ENCODE measurements around the gene YAP1.

The YAP1 gene

GRCh38 chr11:102071497-102072472 lies 38.5 kb upstream of the YAP1 start:
- TF ChIP-seq, protein P1, sequence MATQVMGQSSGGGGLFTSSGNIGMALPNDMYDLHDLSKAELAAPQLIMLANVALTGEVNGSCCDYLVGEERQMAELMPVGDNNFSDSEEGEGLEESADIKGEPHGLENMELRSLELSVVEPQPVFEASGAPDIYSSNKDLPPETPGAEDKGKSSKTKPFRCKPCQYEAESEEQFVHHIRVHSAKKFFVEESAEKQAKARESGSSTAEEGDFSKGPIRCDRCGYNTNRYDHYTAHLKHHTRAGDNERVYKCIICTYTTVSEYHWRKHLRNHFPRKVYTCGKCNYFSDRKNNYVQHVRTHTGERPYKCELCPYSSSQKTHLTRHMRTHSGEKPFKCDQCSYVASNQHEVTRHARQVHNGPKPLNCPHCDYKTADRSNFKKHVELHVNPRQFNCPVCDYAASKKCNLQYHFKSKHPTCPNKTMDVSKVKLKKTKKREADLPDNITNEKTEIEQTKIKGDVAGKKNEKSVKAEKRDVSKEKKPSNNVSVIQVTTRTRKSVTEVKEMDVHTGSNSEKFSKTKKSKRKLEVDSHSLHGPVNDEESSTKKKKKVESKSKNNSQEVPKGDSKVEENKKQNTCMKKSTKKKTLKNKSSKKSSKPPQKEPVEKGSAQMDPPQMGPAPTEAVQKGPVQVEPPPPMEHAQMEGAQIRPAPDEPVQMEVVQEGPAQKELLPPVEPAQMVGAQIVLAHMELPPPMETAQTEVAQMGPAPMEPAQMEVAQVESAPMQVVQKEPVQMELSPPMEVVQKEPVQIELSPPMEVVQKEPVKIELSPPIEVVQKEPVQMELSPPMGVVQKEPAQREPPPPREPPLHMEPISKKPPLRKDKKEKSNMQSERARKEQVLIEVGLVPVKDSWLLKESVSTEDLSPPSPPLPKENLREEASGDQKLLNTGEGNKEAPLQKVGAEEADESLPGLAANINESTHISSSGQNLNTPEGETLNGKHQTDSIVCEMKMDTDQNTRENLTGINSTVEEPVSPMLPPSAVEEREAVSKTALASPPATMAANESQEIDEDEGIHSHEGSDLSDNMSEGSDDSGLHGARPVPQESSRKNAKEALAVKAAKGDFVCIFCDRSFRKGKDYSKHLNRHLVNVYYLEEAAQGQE (IDR thresholded peaks at IDR 0.05; ENCODE audit: insufficient read depth in 1 of 2, low read depth in 2 of 2, low read length in 2 of 2) = no peak
- TF ChIP-seq TAF1 (IDR thresholded peaks at IDR 0.05; ENCODE audit: borderline replicate concordance, insufficient read depth, low read length) = no peak
- no peak for TF ChIP-seq FOXP2 (optimal IDR thresholded peaks at IDR 0.05; ENCODE audit: borderline replicate concordance, extremely low read depth, extremely low read length, insufficient read depth)
- no peak for TF ChIP-seq SIN3A (IDR thresholded peaks at IDR 0.05; ENCODE audit: borderline replicate concordance, insufficient read depth, low read length)
- TF ChIP-seq POLR2AphosphoS5 (IDR thresholded peaks at IDR 0.05; ENCODE audit: low read depth, low read length) = no peak

DNA sequence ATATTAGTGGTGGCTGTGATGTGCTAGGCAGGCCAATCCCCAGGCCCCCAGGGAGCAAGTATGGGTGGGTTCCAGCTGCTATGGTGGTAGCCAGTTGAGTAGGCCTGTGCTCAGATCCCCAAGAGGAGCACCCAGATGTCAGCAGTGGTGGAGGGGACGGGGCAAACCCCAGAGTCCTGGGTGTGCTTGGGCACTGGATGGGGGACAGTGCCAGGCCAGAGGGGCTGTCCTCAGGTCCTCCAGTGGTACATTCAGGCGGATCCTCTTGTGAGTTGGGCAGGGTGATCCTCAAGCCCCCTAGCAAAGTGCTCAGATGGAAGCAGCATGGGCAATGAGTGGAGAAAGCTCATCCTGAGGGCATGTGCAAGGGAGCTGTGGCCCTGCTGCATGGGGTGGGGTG lies 37.0 kb upstream of the YAP1 start:
- no peak for TF ChIP-seq SIN3A (IDR thresholded peaks at IDR 0.05; ENCODE audit: borderline replicate concordance, insufficient read depth, low read length)
- no peak for TF ChIP-seq TAF1 (IDR thresholded peaks at IDR 0.05; ENCODE audit: borderline replicate concordance, insufficient read depth, low read length)
- TF ChIP-seq, protein P1 (IDR thresholded peaks at IDR 0.05; ENCODE audit: insufficient read depth in 1 of 2, low read depth in 2 of 2, low read length in 2 of 2) = no peak
- no peak for TF ChIP-seq FOXP2 (optimal IDR thresholded peaks at IDR 0.05; ENCODE audit: borderline replicate concordance, extremely low read depth, extremely low read length, insufficient read depth)
- TF ChIP-seq POLR2AphosphoS5 (IDR thresholded peaks at IDR 0.05; ENCODE audit: low read depth, low read length) = no peak

GRCh38 chr11:102079625-102080024 lies 30.6 kb upstream of the YAP1 start:
- TF ChIP-seq, protein P1 (IDR thresholded peaks at IDR 0.05; ENCODE audit: insufficient read depth in 1 of 2, low read depth in 2 of 2, low read length in 2 of 2) = no peak
- TF ChIP-seq TAF1 (IDR thresholded peaks at IDR 0.05; ENCODE audit: borderline replicate concordance, insufficient read depth, low read length) = no peak
- TF ChIP-seq POLR2AphosphoS5 (IDR thresholded peaks at IDR 0.05; ENCODE audit: low read depth, low read length) = no peak
- no peak for TF ChIP-seq FOXP2 (optimal IDR thresholded peaks at IDR 0.05; ENCODE audit: borderline replicate concordance, extremely low read depth, extremely low read length, insufficient read depth)
- TF ChIP-seq SIN3A (IDR thresholded peaks at IDR 0.05; ENCODE audit: borderline replicate concordance, insufficient read depth, low read length) = no peak

DNA sequence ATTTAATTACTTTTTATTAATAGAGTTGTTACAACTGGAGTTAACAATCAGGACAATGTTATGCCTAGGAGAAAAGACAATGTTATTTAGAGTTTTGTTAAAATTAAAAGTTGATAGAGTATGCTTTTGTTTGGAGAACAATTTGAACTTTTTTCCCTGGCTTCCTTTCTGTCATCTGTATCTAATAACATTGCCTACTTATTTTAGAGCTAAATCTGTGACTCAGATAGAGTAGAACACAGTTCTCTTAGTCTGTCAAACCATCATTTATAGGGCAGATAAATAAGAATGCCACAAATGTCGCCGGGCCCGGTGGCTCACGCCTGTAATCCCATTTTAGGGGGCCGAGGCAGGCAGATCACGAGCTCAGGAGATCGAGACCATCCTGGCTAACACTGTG lies 28.9 kb upstream of the YAP1 start:
- TF ChIP-seq, protein P1 (IDR thresholded peaks at IDR 0.05; ENCODE audit: insufficient read depth in 1 of 2, low read depth in 2 of 2, low read length in 2 of 2) = no peak
- TF ChIP-seq TAF1 (IDR thresholded peaks at IDR 0.05; ENCODE audit: borderline replicate concordance, insufficient read depth, low read length) = no peak
- TF ChIP-seq FOXP2 (optimal IDR thresholded peaks at IDR 0.05; ENCODE audit: borderline replicate concordance, extremely low read depth, extremely low read length, insufficient read depth) = no peak
